ENCODE data around the gene ISG20L2. TPM values are rescaled to one million over a fixed set of nuclear protein-coding genes. Genes with fewer than 3 reads are reported as not detected.

ISG20L2 gene
- total RNA-seq, 1 donor from 2014 or later, result 12.4 TPM

DNA sequence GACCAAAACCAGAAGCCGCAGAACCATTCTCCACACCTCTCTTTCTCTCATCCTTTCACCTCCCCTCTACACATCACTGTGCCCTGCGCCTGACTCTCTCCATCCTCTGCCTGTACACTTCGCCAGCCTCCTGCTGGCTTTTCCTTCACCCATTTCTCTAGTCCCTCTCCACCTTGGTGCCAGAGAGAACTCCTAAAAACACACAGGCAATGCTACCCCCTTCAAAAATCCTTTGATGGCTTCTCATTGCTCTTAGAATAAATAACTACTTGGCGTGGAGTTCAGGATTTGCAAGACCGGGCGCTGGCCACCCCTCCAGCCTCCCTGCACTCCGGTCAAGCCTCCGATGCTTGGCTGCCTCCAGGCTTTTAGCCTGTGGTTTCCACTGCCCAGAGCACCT lies 31.8 kb downstream of the ISG20L2 start:
- no peak for DNase-seq (ENCODE audit: low spot score)
- intact Hi-C loops (cut with DNase I), result loop anchor here (10.0 kb wide), 2 partner anchors 158 to 188 kb away; partner anchors contain the start of gene INSRR

DNA sequence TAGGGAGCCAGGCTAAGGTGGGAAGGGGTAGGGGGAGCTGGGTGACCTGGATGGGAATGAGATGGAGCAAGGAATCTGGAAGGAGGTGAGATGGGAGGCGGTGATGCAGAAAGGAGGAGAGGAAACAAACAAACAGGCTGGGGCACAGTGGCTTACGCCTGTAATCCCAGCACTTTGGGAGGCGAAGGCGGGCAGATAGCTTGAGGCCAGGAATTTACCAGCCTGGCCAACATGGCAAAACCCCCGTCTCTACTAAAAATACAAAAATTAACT lies 33.9 kb downstream of the ISG20L2 start:
- intact Hi-C loops (cut with DNase I), result loop anchor here (10.0 kb wide), 2 partner anchors 160 to 190 kb away; partner anchors contain the start of gene INSRR
- DNase-seq (ENCODE audit: low spot score), result no peak

GRCh38 chr1:156693848-156694689 lies 34.5 kb downstream of the ISG20L2 start:
- no peak for DNase-seq (ENCODE audit: low spot score)
- intact Hi-C loops (cut with DNase I), result loop anchor here (10.0 kb wide), 2 partner anchors 161 to 191 kb away; partner anchors contain the start of gene INSRR

GRCh38 chr1:156692925-156693847 lies 35.4 kb downstream of the ISG20L2 start:
- intact Hi-C loops (cut with DNase I), result loop anchor here (10.0 kb wide), 2 partner anchors 162 to 192 kb away; partner anchors contain the start of gene INSRR
- DNase-seq (ENCODE audit: low spot score), result no peak

DNA sequence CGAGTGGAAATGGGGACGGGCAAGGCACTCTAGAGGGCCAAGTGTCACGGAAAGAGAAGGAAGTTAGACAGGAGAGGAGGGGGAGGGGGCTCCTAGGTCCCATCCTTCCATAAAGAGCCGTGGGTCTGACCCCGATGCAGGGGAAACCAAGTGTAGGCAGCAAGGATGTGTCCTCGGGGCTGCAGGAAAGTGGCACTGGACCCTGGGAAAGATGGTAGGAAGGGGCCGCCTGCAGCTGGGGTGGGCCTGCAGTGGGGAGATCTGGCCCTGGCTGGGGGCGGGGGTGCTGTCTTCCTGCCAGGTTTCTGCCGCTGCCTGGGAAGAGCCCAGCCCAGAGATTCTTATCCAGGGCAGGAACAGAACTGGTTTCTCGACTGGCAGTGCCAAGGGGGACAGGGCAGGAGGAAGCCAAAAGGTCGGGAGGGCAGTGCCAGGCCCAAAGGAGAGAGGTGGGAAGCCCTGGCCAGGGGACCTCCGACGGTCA lies 36.1 kb downstream of the ISG20L2 start:
- intact Hi-C loops (cut with DNase I), result loop anchor here (10.0 kb wide), 2 partner anchors 162 to 192 kb away; partner anchors contain the start of gene INSRR
- DNase-seq (ENCODE audit: low spot score), result no peak

DNA sequence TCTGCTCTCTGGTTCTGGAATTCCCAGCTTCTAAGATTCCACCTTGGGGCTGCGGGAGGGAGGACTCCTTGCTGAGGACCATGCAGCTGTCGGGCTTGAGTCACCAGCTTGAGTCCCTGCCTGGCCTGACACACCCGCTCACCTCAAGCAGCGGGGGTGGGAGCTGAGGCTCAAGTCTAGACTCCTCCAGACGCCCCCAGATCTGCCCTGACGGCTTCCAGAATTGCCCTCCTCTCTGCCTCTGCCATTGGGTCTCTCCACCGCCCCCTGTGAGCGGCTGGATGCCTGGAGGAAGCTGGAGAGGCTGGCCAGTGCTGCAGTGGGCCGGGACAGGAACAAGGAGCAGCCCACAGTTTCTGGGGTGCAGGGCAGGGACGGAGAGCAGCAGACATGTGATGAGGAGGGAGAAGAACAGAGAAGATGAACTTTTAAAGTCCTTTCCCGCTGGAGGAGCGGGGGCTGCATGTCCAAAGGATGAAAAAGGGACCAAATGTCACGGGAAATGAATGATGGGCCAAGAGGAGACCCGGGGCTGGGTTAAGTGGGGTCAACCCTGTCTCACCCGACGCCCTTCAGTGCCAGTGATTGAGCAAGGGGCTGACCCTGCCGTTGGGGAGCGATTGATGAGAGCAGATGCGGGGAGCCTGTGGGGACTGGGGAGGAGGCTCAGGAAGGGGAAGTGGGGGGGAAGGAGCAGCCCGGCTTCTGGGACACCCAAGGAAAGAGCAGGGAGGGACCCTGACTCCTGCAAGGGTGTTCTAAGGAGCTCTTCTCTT lies 36.7 kb downstream of the ISG20L2 start:
- intact Hi-C loops (cut with DNase I), result loop anchor here (10.0 kb wide), 2 partner anchors 163 to 193 kb away; partner anchors contain the start of gene INSRR
- DNase-seq (ENCODE audit: low spot score), result no peak

DNA sequence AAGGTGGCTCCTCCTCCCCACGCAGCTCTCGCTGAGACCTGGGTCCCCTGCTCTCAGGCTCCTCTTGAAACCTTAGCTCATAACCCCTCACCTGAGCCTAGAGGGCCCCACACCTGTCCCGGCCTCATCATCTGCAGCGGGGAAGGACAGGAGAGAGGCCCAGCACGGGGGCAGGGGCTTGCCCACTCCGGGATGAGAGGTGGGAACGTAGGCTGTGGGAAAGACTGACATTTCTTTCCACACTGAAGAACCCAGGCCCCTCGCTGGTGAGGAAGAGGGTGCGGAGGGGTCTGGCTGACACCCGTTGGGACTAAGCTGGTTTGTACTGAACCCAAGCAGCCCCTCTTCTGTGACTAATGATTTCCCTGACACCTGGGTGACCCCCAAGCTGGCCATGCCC lies 37.4 kb downstream of the ISG20L2 start:
- intact Hi-C loops (cut with DNase I), result loop anchor here (10.0 kb wide), 2 partner anchors 164 to 194 kb away; partner anchors contain the start of gene INSRR
- DNase-seq (ENCODE audit: low spot score), result no peak

- DNase-seq (ENCODE audit: low spot score), result no peak
- intact Hi-C loops (cut with DNase I), result loop anchor here (10.0 kb wide), 2 partner anchors 164 to 194 kb away; partner anchors contain the start of gene INSRR
These were observed 37.9 kb downstream of the ISG20L2 start for GRCh38 chr1:156690675-156691036.

GRCh38 chr1:156689953-156690674 lies 38.5 kb downstream of the ISG20L2 start:
- intact Hi-C loops (cut with DNase I), result loop anchor here (1.0 to 10.0 kb wide), 3 partner anchors 36 to 195 kb away; partner anchors contain the start of gene INSRR
- DNase-seq (ENCODE audit: low spot score), result no peak

- DNase-seq (ENCODE audit: low spot score), result peak; percentile 82
- intact Hi-C loops (cut with DNase I), result loop anchor here (1.0 kb wide), 1 partner anchor 37 kb away; no protein-coding TSS in a partner anchor
These were observed 39.3 kb downstream of the ISG20L2 start for GRCh38 chr1:156689035-156689952.

- DNase-seq (ENCODE audit: low spot score), result no peak
- intact Hi-C loops (cut with DNase I), result no loop called here
These were observed 44.3 kb downstream of the ISG20L2 start for GRCh38 chr1:156684227-156684782.

DNA sequence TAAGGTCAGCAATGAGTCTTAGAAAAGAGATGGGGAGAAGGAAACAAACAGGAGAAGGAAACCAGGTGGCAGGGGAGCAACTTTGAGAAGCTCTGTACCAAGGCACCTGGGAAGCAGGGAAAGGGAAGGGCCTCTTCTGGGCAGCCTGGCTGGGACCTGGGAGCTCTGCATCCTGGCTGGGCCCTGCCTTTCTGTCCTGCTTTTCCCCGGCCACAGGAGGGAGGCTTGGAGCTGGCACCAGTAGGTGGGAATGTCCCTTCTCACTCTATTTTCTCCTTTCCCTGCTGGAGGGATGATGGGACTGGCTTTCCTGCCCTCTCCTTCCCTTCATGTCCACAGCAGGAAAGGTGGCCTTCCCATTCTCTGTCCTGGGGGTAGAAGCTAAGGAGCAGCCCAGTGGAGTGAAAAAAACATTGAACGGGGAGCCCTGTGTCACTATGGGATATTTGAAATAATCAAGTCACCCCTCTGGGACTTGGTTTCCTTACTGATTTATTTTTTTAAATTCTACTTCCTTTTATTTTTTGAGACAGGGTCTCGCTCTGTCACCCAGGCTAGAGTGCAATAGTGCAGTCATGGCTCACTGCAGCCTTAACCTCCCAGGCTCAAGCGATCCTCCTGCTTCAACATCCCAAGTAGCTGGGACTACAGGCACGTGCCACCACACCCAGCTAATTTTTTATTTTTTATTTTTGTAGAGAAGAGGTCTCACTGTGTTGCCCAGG lies 46.2 kb downstream of the ISG20L2 start:
- DNase-seq (ENCODE audit: low spot score), result no peak

GRCh38 chr1:156681196-156681960 lies 47.2 kb downstream of the ISG20L2 start:
- DNase-seq (ENCODE audit: low spot score), result no peak

More for the DNA sequence above, 46.2 kb downstream of the ISG20L2 start:
- intact Hi-C loops (cut with DNase I), result no loop called here

GRCh38 chr1:156680056-156680455 lies 48.5 kb downstream of the ISG20L2 start:
- DNase-seq (ENCODE audit: low spot score), result no peak
- intact Hi-C loops (cut with DNase I), result no loop called here

More at GRCh38 chr1:156681196-156681960, 47.2 kb downstream of the ISG20L2 start:
- intact Hi-C loops (cut with DNase I), result no loop called here

Data from cardiac septum (tissue), 1 donor.